PC-9 (cell line): ENCODE measurements around the gene LRRTM4.

Source experiments
- CTCF ChIP-seq: fragments of 200-600 bp; sonication (generic); conservative IDR thresholded peaks from 2 replicates; pipeline ENCODE4 v1.6.1; 2017; ENCODE audit warnings: mixed run types, antibody characterized with exemption, mild to moderate bottlenecking, moderate library complexity
- EZH2 ChIP-seq: fragments of 200-600 bp; sonication (generic); IDR thresholded peaks from 2 replicates; pipeline ENCODE4 v1.8.0; 2017; ENCODE audit warnings: antibody characterized with exemption, low read depth

DNA sequence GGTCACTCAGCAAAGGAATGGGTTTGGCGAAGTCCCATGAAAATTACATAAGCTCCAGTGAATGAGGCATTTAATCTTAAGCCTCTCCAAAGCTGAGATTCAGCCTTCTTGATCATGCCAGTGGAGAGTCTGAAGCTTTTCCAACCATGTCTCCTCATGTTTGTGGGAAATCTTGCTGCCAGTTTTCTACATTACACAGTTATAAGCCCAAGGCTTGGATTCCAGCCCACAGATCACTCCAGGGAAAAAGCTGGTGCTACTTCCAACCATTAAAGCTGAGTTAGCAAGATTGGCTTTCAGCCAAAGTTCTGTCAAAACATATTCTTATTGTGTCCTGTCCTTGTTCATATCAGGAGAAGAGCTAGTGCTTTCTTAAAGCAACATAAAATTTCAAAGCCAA lies 293.8 kb downstream of the LRRTM4 start:
- TF ChIP-seq CTCF (no peak), EZH2 (no peak)
